ENCODE measurements around the gene NUB1. TPM values are rescaled to one million over a fixed set of nuclear protein-coding genes. Genes with fewer than 3 reads are reported as not detected.

NUB1 gene
- total RNA-seq, 4 donors from 2014 or later, result 50.5 to 60.3 (median 54.8) TPM

GRCh38 chr7:151382079-151382885 is 40.7 kb downstream of the NUB1 start:
- peaks cover 0 to 21% (median 9%) of the 10 kb centered on the region in 3 donors for H3K4me1 ChIP-seq
- no peaks in the 10 kb centered on the region for H3K9me3 ChIP-seq
- H3K27ac ChIP-seq, result no peak overlapping the region
- H3K27me3 ChIP-seq, result peaks cover 52% of the 10 kb centered on the region
- TF ChIP-seq CTCF (IDR thresholded peaks at IDR 0.05) (no peak), EP300 (IDR thresholded peaks at IDR 0.05) (no peak), POLR2A (IDR thresholded peaks at IDR 0.05) (no peak), POLR2AphosphoS5 (IDR thresholded peaks at IDR 0.05) (no peak)
- ATAC-seq, result no peak
- WGBS, 2 donors (ENCODE audit: low coverage in 1 of 2), result 14 to 28% methylated on average over 14 to 15 of the region's 37 CpGs
- peaks cover 0 to 27% of the 10 kb centered on the region in 2 donors for H3K36me3 ChIP-seq
- H3K4me3 ChIP-seq, result peak overlapping the region in 1 of 2 donors; percentile 43

DNA sequence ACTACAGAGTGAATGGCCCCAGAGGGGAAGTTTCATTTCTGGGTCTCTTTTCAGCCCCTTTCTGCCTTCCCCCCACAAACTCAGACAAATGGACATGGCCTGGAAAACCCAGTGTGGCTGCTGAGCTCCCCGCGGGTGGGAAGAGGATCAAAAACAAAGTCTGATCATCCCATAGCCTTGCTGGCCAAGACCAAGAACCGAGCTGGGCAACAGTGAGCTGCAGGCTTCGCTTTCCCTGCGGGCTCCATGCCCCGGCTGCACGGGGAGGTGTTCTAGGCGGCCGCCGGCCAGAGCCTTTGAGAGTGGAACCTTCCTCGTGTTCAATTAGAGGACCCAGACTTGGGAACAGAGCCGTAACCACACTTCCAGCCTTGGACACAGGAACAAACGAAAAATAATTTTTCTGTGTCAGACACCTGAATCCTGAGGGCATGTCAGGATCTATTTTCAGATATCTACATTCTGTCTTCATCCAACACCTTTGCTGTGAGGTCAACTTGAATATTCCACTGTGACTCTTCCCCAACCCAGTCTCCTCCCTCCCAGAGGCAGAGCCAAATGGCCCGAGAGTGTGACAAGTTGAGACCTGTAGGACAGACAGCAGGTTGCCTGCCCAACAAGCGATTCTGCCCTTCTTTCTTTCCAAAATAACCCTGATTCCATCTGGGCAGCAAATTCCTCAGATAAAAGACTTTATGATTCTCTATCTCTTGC is 42.2 kb downstream of the NUB1 start:
- no peak overlapping the region for H3K4me3 ChIP-seq
- H3K36me3 ChIP-seq, result peaks cover 0 to 12% of the 10 kb centered on the region in 2 donors
- ATAC-seq, result no peak
- H3K27ac ChIP-seq, result no peak overlapping the region
- no peaks in the 10 kb centered on the region for H3K9me3 ChIP-seq
- TF ChIP-seq EP300 (IDR thresholded peaks at IDR 0.05), result no peak
- TF ChIP-seq CTCF (IDR thresholded peaks at IDR 0.05), result no peak
- no peak for TF ChIP-seq POLR2AphosphoS5 (IDR thresholded peaks at IDR 0.05)
- no peak for TF ChIP-seq POLR2A (IDR thresholded peaks at IDR 0.05)
- 75 to 89% methylated on average over 4 to 9 of the region's 15 CpGs for WGBS, 2 donors (ENCODE audit: low coverage in 1 of 2)
- H3K4me1 ChIP-seq, result peaks cover 0 to 21% (median 9%) of the 10 kb centered on the region in 3 donors
- H3K27me3 ChIP-seq, result peaks cover 52% of the 10 kb centered on the region

- Histone ChIP-seq H3K9me3 (no peaks in the 10 kb centered on the region), H3K4me3 (no peak overlapping the region), H3K4me1 (peaks cover 0 to 21% (median 9%) of the 10 kb centered on the region in 3 donors), H3K27ac (no peak overlapping the region), H3K36me3 (peaks cover 0 to 7% of the 10 kb centered on the region in 2 donors), H3K27me3 (peaks cover 52% of the 10 kb centered on the region)
- no peak for TF ChIP-seq POLR2A (IDR thresholded peaks at IDR 0.05)
- TF ChIP-seq CTCF (IDR thresholded peaks at IDR 0.05), result no peak
- no peak for TF ChIP-seq POLR2AphosphoS5 (IDR thresholded peaks at IDR 0.05)
- no peak for TF ChIP-seq EP300 (IDR thresholded peaks at IDR 0.05)
- no peak for ATAC-seq
- WGBS, 2 donors (ENCODE audit: low coverage in 1 of 2), result 78 to 83% methylated on average over 5 to 6 of the region's 6 CpGs
Observed at GRCh38 chr7:151384352-151384697, 42.7 kb downstream of the NUB1 start.

- TF ChIP-seq CTCF (IDR thresholded peaks at IDR 0.05) (no peak), POLR2A (IDR thresholded peaks at IDR 0.05) (no peak), POLR2AphosphoS5 (IDR thresholded peaks at IDR 0.05) (no peak), EP300 (IDR thresholded peaks at IDR 0.05) (no peak)
- peaks cover 0 to 21% (median 9%) of the 10 kb centered on the region in 3 donors for H3K4me1 ChIP-seq
- H3K36me3 ChIP-seq, result peaks cover 0 to under 1% of the 10 kb centered on the region in 2 donors
- H3K9me3 ChIP-seq, result no peaks in the 10 kb centered on the region
- 88% methylated on average over 8 of the region's 26 CpGs; no CpG with 5 or more reads in 1 of the 2 donors for WGBS, 2 donors (ENCODE audit: low coverage in 1 of 2)
- peaks cover 52% of the 10 kb centered on the region for H3K27me3 ChIP-seq
- H3K27ac ChIP-seq, result no peak overlapping the region
- ATAC-seq, result no peak
- no peak overlapping the region for H3K4me3 ChIP-seq
Observed at GRCh38 chr7:151384776-151385625, 43.4 kb downstream of the NUB1 start.
